ENCODE results near the gene WNK4. TPM values are rescaled to one million over a fixed set of nuclear protein-coding genes. Genes with fewer than 3 reads are reported as not detected.

WNK4 gene
- total and polyA plus RNA-seq, 9 of the 15 experiments (the other 6 are each of a cell fraction or from before 2014, with no cell fraction given): 0.32 to 25.8 (median 4.5) TPM

GRCh38 chr17:42843358-42843934 lies 63.0 kb downstream of the WNK4 start (continued):
- TF ChIP-seq REST (IDR thresholded peaks at IDR 0.05; ENCODE audit: borderline replicate concordance) (peak; percentile 89), REST (CRISPR knock-in tag; IDR thresholded peaks at IDR 0.05; ENCODE audit: low read depth) (no peak), ZNF23 (CRISPR knock-in tag; IDR thresholded peaks at IDR 0.05) (no peak), SMC3 (conservative IDR thresholded peaks at IDR 0.05; ENCODE audit: insufficient read depth, low read depth, low read length) (peak; percentile 78), ZKSCAN1 (IDR thresholded peaks at IDR 0.05; ENCODE audit: low read depth, low read length) (0 out of 2 replicates have a peak, but pooled peaks have one; percentile 20), STAG1 (CRISPR knock-in tag; IDR thresholded peaks at IDR 0.05; ENCODE audit: borderline replicate concordance) (peak; percentile 76; the same call in 1 of the 2 replicates), HMBOX1 (IDR thresholded peaks at IDR 0.05) (peak; percentile 61; the same call in 1 of the 2 replicates), CC2D1A (IDR thresholded peaks at IDR 0.05) (peak; percentile 59; the same call in 1 of the 2 replicates), CTCF (IDR thresholded peaks at IDR 0.05 in 2 of 3, conservative IDR thresholded peaks at IDR 0.05 in 1 of 3; ENCODE audit: insufficient read depth in 2 of 3, low read depth in 1 of 3, low read length in 3 of 3) (peak; percentile 79 to 96 (median 96)), RAD21 (CRISPR knock-in tag; conservative IDR thresholded peaks at IDR 0.05 in 1 of 2, IDR thresholded peaks at IDR 0.05 in 1 of 2) (peak; percentile 87 to 91), TEAD4 (IDR thresholded peaks at IDR 0.05; ENCODE audit: low read length) (no peak), TEAD4 (CRISPR knock-in tag; IDR thresholded peaks at IDR 0.05; ENCODE audit: borderline replicate concordance) (no peak)

Data from K562 (cell line).